Measurements from ENCODE around the gene NGF.
"Not testable (repeated sequence)": the region's sequence is repeated elsewhere in the genome, so short reads cannot be mapped to it uniquely, and the experiment has no call there.

The NGF gene

GRCh38 chr1:115309504-115309903, 28.5 kb downstream of the NGF start:
- DNase-seq (ENCODE audit: low read depth), result not testable (repeated sequence)

DNA sequence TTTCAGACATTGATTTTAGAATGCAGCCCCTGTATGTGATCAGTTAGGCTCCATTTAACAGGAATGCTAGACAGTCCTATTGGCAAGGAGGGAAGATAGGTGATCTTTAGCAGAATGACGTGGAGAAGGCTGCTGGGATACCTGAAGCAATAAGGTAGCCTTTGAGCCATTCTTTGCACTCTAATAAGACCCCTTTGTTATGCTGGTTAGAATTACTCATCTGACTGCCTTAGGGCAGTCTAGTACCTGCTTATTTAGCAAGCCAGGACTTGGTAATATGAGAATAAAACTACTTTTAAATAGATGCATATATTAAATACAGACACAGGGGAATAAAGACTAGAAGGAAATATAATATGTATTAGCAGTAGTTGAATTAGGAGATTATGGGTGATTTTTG, 29.1 kb downstream of the NGF start:
- no peak for DNase-seq (ENCODE audit: low read depth)

GRCh38 chr1:115307661-115308060, 30.4 kb downstream of the NGF start:
- DNase-seq (ENCODE audit: low read depth), result no peak

GRCh38 chr1:115306146-115306545, 31.9 kb downstream of the NGF start:
- peak; percentile 51 for DNase-seq (ENCODE audit: low read depth)

DNA sequence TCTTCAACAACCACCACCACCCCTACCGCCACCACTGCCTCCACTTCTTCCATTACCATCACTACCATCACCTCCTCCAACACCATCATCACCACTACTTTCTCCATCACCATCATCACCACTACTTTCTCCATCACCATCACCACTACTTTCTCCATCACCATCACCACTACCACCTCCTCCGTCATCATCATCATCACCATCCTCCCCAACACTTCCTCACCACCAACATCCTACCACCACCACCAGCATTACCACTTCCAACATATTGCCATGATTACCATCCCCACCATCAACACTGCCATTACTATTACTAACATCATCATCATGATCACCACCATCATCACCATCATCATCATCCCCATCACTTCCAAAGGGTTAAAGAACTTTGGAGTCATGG, 34.7 kb downstream of the NGF start:
- DNase-seq (ENCODE audit: low read depth), result no peak

DNA sequence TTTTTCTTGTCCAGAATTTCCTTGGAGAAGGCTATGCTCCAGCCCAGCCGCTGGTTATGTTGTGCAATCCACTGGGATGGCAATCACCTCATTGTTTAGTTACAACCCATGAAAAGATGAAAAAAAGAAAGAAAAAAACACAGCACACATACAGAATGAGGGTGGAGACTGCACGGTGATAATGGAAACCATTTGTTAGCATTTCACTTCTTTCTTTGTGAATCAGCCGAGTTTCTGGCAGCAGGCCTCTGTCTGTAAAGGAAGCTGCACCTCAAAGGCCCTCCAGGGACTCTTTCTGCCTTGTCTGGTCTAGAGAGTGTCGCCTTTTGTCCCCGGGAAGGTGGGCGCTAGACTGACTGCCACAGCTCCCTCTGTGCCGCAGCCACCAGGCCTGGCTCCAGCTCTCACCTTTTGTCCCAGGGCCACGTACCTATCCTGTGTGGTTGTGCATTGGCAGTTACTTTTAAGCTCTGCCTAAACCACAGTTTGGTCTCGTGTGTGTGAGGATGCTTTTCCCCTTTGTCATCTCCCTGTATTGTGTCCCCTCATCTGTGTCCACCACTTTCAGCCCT, 35.6 kb downstream of the NGF start:
- peak; percentile 81 for DNase-seq (ENCODE audit: low read depth)

- no peak for DNase-seq (ENCODE audit: low read depth)
These were observed 36.5 kb downstream of the NGF start for GRCh38 chr1:115301438-115302020.

DNA sequence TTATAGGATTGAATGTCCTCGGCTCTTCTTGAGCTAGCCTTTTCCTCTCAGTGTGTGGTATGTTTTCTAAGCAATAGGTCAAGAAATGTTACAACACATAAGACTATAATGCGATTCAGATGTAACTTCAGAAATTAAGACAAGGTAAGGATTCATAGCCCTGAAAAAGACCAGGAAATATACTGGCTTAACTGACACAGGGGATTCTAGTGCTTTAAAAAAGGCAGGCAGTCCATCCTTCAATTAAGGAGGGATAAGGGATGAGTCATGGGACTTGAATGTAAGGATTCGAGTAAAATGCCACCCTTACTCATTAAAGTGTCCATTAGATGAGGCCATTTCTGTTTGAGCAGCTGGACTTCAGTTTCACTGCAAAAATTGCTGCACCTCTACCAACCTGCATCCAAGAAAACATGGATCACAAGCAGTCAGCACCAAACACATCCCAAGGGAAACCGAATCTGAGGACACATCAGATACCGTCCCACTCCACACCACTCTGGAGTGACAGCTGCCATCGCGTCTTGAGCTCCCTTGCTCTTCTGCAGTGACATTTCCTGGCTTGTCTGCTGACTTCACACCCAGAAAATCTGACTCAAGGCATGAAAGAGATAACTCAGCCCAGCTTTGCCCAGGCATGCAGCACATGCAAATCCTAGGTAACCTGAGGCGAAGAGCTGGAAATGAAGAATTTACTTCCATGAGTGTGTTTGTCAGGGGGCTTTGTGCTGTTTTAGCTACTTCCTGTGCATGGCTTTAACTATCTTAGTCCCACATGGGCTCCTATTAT, 37.8 kb downstream of the NGF start:
- DNase-seq (ENCODE audit: low read depth), result peak; percentile 62

DNA sequence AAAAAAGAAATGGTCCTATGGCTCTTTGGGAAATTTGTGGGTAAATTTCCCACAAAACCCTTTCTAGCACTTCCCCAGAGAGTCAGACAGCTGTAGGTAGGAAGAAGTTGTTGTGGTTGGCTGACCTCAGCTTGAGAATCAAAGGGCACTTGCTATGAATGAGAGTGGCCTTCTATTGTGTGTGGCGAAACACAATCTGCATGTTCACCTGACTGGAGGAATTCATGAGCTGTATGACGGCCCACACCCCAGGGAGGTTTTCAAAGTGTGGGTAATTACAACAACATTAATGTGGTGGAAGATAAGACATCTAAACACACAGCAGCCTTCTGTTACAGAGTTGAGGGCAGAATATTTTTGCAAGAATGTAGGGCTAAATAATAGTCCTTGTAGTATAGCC, 38.8 kb downstream of the NGF start:
- DNase-seq (ENCODE audit: low read depth), result no peak

DNA sequence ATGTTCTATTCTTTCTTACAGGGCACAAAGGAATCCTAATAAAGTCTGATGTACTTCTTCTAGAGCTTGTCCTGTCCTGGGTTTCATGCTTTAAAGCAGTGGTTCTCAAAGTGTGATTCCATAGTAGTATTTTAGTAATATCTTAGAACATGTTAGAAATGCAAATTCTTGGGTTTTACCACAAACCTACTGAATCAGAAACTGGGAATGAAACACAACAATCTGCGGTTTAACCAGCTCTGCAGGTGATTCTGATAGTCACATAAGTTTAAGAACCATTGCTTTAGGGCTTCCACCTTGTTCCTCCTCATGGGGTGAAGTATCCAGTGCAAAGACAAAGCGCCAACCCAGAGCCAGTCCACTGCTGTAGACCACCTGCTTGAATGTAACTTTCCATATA, 41.1 kb downstream of the NGF start:
- peak; percentile 56 for DNase-seq (ENCODE audit: low read depth)

GRCh38 chr1:115295904-115296696, 41.9 kb downstream of the NGF start:
- no peak for DNase-seq (ENCODE audit: low read depth)

DNA sequence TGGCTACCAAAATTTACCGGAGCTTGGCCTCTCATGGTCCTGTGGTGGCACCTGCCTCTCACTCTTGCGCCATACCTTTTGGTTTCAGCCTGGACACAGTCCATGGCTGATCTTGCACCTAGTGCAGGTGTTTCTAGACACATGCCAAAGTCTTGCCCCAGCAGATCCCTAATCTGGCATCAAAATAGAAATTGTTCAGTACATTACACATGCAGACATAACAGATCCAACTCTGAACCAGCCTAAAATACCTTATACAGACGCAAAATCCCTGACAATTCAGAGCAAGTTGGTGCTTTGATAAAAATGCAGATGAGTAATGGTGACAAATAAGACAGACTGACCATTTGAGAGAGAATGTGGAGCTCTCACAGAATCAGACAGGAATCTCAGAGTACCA, 44.1 kb downstream of the NGF start:
- DNase-seq (ENCODE audit: low read depth), result no peak

DNA sequence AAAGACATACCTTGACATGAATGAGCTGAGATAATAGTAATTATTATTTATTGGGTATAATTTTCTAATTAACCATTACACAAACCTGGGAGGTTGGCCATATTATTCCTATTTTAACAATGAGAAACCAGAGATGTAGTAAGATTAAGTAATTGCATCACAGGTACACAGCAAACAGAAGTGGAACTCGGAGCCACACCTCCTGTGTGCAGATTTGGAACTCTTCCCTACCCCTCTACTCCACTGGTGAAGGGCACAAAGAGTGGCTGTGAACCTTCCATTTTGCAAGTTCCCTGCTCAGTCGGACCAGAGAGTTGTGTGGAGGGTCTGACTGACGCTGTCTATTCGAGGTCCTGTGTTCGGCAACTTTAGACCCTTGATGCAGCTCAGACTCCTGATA, 45.0 kb downstream of the NGF start:
- no peak for DNase-seq (ENCODE audit: low read depth)

DNA sequence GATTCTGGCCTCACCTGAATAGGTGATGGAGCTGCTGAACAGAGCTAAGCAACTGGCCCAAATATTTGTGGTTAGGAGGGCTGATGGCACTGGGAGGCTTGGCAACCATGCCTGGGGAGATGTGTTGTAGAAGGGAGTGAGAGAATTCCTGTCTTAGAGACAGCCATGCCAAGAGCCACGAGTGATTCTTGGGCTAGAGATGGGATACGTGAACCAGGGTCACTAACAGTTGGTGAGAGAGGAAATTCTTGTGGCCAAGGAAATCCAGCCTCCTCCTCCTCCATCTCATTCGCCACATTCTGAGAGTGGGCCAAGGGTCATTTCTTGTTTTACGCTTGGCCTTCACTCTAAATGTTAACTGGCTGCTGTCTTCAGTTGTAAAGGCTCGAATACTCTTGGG, 46.3 kb downstream of the NGF start:
- DNase-seq (ENCODE audit: low read depth), result no peak

- no peak for DNase-seq (ENCODE audit: low read depth)
These were observed 48.1 kb downstream of the NGF start for GRCh38 chr1:115289940-115290339.

DNA sequence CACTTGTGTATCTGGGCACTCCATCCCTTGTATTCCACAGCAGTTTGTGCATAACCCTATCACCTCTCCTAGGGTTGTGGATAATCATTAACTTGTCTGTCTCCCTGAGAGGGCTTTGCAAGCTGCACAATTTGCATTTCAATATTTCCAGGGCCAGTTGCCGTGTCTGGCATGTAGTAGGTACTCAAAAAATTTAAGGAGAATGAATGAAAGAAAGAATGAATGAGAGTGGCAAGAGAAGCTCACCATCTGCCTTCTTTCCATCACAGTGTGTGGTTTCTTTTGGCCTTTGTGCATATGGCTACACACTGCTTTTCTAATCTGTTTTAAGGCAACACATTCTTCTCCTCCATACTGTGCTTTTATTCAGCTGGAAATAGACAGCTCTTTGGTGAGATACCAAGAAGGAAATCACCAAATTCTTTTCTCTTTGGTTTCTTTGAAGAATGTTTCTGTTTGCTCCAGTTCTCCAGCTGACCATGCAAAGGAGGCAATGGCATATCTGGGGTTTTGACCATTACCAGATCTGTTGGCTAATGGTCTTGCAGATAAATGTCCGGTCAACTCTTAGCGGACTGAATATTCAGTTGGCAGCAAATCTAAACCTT, 49.4 kb downstream of the NGF start:
- DNase-seq (ENCODE audit: low read depth), result no peak

- DNase-seq (ENCODE audit: low read depth), result peak; percentile 32
These were observed 51.4 kb downstream of the NGF start for GRCh38 chr1:115286431-115287205.

- no peak for DNase-seq (ENCODE audit: low read depth)
These were observed 53.8 kb downstream of the NGF start for GRCh38 chr1:115284209-115284608.

DNA sequence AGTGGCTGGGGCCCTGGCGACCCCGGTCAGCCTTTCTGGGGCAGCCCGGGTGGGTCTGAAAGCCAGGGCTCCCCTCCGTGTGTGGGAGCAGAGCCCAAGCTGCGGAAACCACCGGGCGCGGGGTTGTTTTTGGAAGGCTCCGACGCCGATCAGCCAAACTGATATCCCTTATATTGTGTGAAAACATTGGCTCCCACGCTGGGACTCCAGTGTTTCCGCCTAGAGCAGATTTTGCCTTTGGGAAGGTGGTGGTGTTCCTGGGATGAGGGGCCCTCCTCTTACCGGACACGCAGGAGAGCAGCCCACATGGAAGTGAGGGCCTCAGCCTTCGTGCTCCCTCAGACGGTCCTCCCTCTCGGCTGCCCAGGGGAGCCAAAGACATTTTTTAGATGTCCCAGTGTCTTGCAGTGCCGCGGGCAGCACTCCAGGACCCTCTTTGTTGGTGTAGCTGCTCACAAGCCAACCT, 54.3 kb downstream of the NGF start:
- DNase-seq (ENCODE audit: low read depth), result no peak

DNA sequence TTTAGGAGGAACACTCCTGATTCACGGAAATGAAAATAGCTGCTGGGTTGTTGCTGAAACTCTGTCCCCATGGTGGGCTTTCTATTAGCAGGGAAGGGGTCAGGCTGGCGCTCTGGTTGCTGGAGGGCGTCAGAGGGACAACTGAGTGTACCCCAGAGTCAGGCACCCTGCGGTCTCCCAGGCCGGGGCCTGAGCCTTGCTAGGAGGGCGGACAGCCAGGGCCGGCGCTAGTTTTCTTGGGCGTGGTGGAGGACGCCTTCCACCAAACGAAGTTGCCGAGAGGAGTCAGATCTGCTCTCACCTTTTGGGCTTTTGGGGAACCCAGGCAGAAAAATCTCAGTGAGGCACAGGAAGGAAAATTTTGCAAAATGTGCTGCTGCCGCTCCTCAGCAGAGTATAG, 54.8 kb downstream of the NGF start:
- DNase-seq (ENCODE audit: low read depth), result no peak

GRCh38 chr1:115282807-115283208, 55.2 kb downstream of the NGF start:
- DNase-seq (ENCODE audit: low read depth), result no peak
